OCI-LY3 (cell line): ENCODE measurements around the gene PPL.

Experiments
- CTCF ChIP-seq: fragments of 200-600, 300-600 bp; sonication (generic); IDR thresholded peaks from 2 replicates; pipeline ENCODE4 v1.5.1; 2014; ENCODE audit warnings: antibody characterized with exemption, low read length, low read depth
- EZH2phosphoT487 ChIP-seq: fragments of 200-600 bp; shearing (Covaris generic); IDR thresholded peaks from 2 replicates; pipeline ENCODE4 v1.6.1; 2018; ENCODE audit warnings: antibody characterized with exemption, mixed run types, low read depth

DNA sequence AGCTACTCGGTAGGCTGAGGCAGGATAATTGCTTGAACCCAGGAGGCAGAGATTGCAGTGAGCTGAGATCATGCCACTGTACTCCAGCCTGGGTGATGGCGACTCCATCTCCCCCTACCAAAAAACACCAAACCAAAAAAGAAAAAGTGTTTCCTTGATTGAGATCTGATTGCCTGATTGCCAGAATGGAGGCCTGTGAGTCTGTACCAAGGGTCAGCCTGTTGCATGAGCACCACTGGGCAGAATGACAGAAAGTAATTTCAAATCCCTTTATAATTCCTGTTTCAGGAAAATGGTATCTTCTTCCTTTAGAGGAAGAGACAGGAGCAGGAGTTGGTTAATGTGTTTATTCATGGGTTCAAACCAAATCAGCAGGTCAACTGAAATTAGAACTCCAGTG is 81.1 kb downstream of the PPL start:
- TF ChIP-seq CTCF: no peak
- TF ChIP-seq EZH2phosphoT487: no peak
